Skin epidermis (tissue), 12 donors: ENCODE measurements around the gene NTRK2.

ENCODE experiments used
- H3K27ac ChIP-seq, 21 experiments: fragments of 200-600 bp; sonication (generic) in 11 of 21; one replicate each; pipeline ENCODE4 v1.5.0; 2020; ENCODE audit warnings: mild to moderate bottlenecking in 3 of 21, inconsistent platforms in 2 of 21, moderate library complexity in 2 of 21
- H3K4me3 ChIP-seq, 7 experiments: fragments of 200-600 bp; sonication (generic) in 2 of 7; one replicate each; pipeline ENCODE4 v1.5.0; 2020; ENCODE audit warnings: inconsistent platforms in 2 of 7, mild to moderate bottlenecking in 2 of 7, moderate library complexity in 1 of 7

Gene NTRK2

GRCh38 chr9:84900421-84900820 lies 230.9 kb downstream of the NTRK2 start:
- Histone ChIP-seq H3K27ac (no peak overlapping the region), H3K4me3 (no peak overlapping the region)

- Histone ChIP-seq H3K27ac (no peak overlapping the region), H3K4me3 (no peak overlapping the region)
Measured at GRCh38 chr9:84903963-84904362, 234.4 kb downstream of the NTRK2 start.

- Histone ChIP-seq H3K27ac (no peak overlapping the region), H3K4me3 (no peak overlapping the region)
Measured at GRCh38 chr9:84916769-84917168, 247.2 kb downstream of the NTRK2 start.

- Histone ChIP-seq H3K4me3 (no peak overlapping the region), H3K27ac (no peak overlapping the region)
Measured at GRCh38 chr9:84917366-84918070, 248.0 kb downstream of the NTRK2 start.

- Histone ChIP-seq H3K4me3 (no peak overlapping the region), H3K27ac (no peak overlapping the region)
Measured at GRCh38 chr9:84919440-84919839, 249.9 kb downstream of the NTRK2 start.

GRCh38 chr9:84921175-84921574 lies 251.6 kb downstream of the NTRK2 start:
- Histone ChIP-seq H3K27ac (no peak overlapping the region), H3K4me3 (no peak overlapping the region)

- H3K27ac ChIP-seq, result no peak overlapping the region
Measured at GRCh38 chr9:84922051-84922450, 252.5 kb downstream of the NTRK2 start.

GRCh38 chr9:84924266-84924665 lies 254.7 kb downstream of the NTRK2 start:
- Histone ChIP-seq H3K4me3 (no peak overlapping the region), H3K27ac (no peak overlapping the region)

More at GRCh38 chr9:84922051-84922450, 252.5 kb downstream of the NTRK2 start:
- no peak overlapping the region for H3K4me3 ChIP-seq

- no peak overlapping the region for H3K27ac ChIP-seq
- H3K4me3 ChIP-seq, result no peak overlapping the region
Measured at GRCh38 chr9:84925225-84925872, 255.8 kb downstream of the NTRK2 start.

GRCh38 chr9:84926793-84927192 lies 257.3 kb downstream of the NTRK2 start:
- no peak overlapping the region for H3K27ac ChIP-seq

GRCh38 chr9:84928419-84928818 lies 258.9 kb downstream of the NTRK2 start:
- no peak overlapping the region for H3K4me3 ChIP-seq
- H3K27ac ChIP-seq, result no peak overlapping the region

More at GRCh38 chr9:84926793-84927192, 257.3 kb downstream of the NTRK2 start:
- H3K4me3 ChIP-seq, result no peak overlapping the region

- Histone ChIP-seq H3K27ac (no peak overlapping the region), H3K4me3 (no peak overlapping the region)
Measured at GRCh38 chr9:84929068-84929467, 259.5 kb downstream of the NTRK2 start.

- H3K4me3 ChIP-seq, result no peak overlapping the region
- no peak overlapping the region for H3K27ac ChIP-seq
Measured at GRCh38 chr9:84932915-84933527, 263.5 kb downstream of the NTRK2 start.

GRCh38 chr9:84935528-84936117 lies 266.1 kb downstream of the NTRK2 start:
- Histone ChIP-seq H3K27ac (no peak overlapping the region), H3K4me3 (no peak overlapping the region)

- H3K4me3 ChIP-seq, result no peak overlapping the region
- no peak overlapping the region for H3K27ac ChIP-seq
Measured at GRCh38 chr9:84937180-84937579, 267.7 kb downstream of the NTRK2 start.

- H3K27ac ChIP-seq, result no peak overlapping the region
- no peak overlapping the region for H3K4me3 ChIP-seq
Measured at GRCh38 chr9:84937581-84937980, 268.1 kb downstream of the NTRK2 start.

- Histone ChIP-seq H3K27ac (no peak overlapping the region), H3K4me3 (no peak overlapping the region)
Measured at GRCh38 chr9:84939774-84940173, 270.2 kb downstream of the NTRK2 start.

GRCh38 chr9:84940294-84940693 lies 270.8 kb downstream of the NTRK2 start:
- Histone ChIP-seq H3K27ac (no peak overlapping the region), H3K4me3 (no peak overlapping the region)

GRCh38 chr9:84941792-84942191 lies 272.3 kb downstream of the NTRK2 start:
- Histone ChIP-seq H3K27ac (no peak overlapping the region), H3K4me3 (no peak overlapping the region)

- no peak overlapping the region for H3K4me3 ChIP-seq
- H3K27ac ChIP-seq, result no peak overlapping the region
Measured at GRCh38 chr9:84943482-84944050, 274.0 kb downstream of the NTRK2 start.
